Panc1 (cell line): ENCODE data around the gene RAD51AP1. TPM values are rescaled to one million over a fixed set of nuclear protein-coding genes. Genes with fewer than 3 reads are reported as not detected.

ENCODE experiments used
- ATAC-seq: fragments of 200-7000 bp; cut with Tn5 transposase; 2 replicates; pipeline ENCODE4 v1.9.1; 2020; ENCODE audit warnings: mild to moderate bottlenecking, moderate library complexity
- BruUV-seq: library from RNA; stranded (reverse); fragments of 400-500 nt; replicated peaks from 2 replicates; lab custom pipeline; 2021; lab: Mats Ljungman, UMichigan
- CTCF ChIA-PET: fragments of 300-600 bp; sonication (Branson Sonifier 250); formaldehyde crosslinking; loops from one replicate; lab custom pipeline; 2022; ENCODE audit warnings: antibody characterized with exemption; lab: Charles Lee
- POLR2A ChIA-PET: fragments of 300-600 bp; sonication (Branson Sonifier 250); formaldehyde crosslinking; loops from one replicate; lab custom pipeline; 2022; ENCODE audit warnings: antibody characterized with exemption; lab: Charles Lee
- DNase-seq: peaks from one replicate; pipeline ENCODE4 v3.0.0-alpha.2; 2010; ENCODE audit warnings: low read depth, low spot score
- H3K27ac ChIP-seq: 2 replicates; pipeline ENCODE4 v1.5.1; 2011; ENCODE audit warnings: mild to moderate bottlenecking, low read length, inconsistent platforms
- H3K27me3 ChIP-seq: fragments of 200-500 bp; sonication (Bioruptor generic); 2 replicates; pipeline ENCODE4 v1.6.0; 2014; ENCODE audit warnings: low read length, inconsistent platforms; ENCODE audit not compliant: control insufficient read depth, insufficient read depth
- H3K36me3 ChIP-seq: fragments of 200-500 bp; sonication (Bioruptor generic); 2 replicates; pipeline ENCODE4 v1.5.1; 2014; ENCODE audit warnings: inconsistent platforms, mild to moderate bottlenecking, low read length, moderate library complexity; ENCODE audit not compliant: control insufficient read depth, insufficient read depth
- H3K4me1 ChIP-seq: 2 replicates; pipeline ENCODE4 v1.5.1; 2011; ENCODE audit warnings: inconsistent platforms, mild to moderate bottlenecking, low read length, moderate library complexity; ENCODE audit not compliant: control insufficient read depth, insufficient read depth
- H3K4me3 ChIP-seq, 2 experiments: 2 replicates each; pipeline ENCODE4 v1.5.1; 2011 to 2012; ENCODE audit warnings: low read depth in 2 of 2, low read length in 2 of 2, mild to moderate bottlenecking in 2 of 2, inconsistent platforms in 1 of 2, moderate library complexity in 1 of 2
- H3K9me3 ChIP-seq: fragments of 200-500 bp; sonication (Bioruptor generic); 2 replicates; pipeline ENCODE4 v1.5.1; 2014; ENCODE audit warnings: low read depth, mild to moderate bottlenecking, inconsistent platforms, low read length, moderate library complexity; ENCODE audit not compliant: control insufficient read depth, insufficient read depth
- POLR2AphosphoS5 ChIP-seq: IDR thresholded peaks from 2 replicates; pipeline ENCODE4 v1.6.1; 2012; ENCODE audit warnings: mild to moderate bottlenecking, low read depth, low read length, moderate library complexity
- SIN3A ChIP-seq: IDR thresholded peaks from 2 replicates; pipeline ENCODE4 v1.6.1; 2012; ENCODE audit warnings: low read depth, mild to moderate bottlenecking, low read length, moderate library complexity, borderline replicate concordance; ENCODE audit not compliant: insufficient read depth
- TCF7L2 ChIP-seq: IDR thresholded peaks from 2 replicates; pipeline ENCODE4 v1.6.1; 2011; ENCODE audit warnings: mild to moderate bottlenecking, low read depth, low read length, inconsistent platforms
- in situ Hi-C: cut with HindIII; loops from 2 replicates; pipeline ENCODE4 v1.10.0; 2016; ENCODE audit warnings: low sequenced_read_pairs, low pct_unique_long_range_greater_than_20kb
- intact Hi-C: fragments of 100-400 bp; cut with micrococcal nuclease; formaldehyde crosslinking; loops from one replicate; pipeline ENCODE4 v1.10.0; 2022; ENCODE audit not compliant: unreplicated experiment
- total RNA-seq: library from RNA; stranded (reverse); gene quantifications from one replicate; pipeline ENCODE4 v1.2.1, GENCODE V29; 2021; ENCODE audit not compliant: unreplicated experiment
- TF ChIP-seq, protein P1 (sequence below): fragments of 450-650 bp; IDR thresholded peaks from 2 replicates; pipeline ENCODE4 v1.5.1; 2017; ENCODE audit warnings: mild to moderate bottlenecking
- TF ChIP-seq, protein P2 (sequence below), 2 experiments: IDR thresholded peaks; 2 replicates each; pipeline ENCODE4 v1.6.1; 2011 to 2012; ENCODE audit warnings: low read depth in 2 of 2, control low read depth in 1 of 2, low read length in 1 of 2, mild to moderate bottlenecking in 1 of 2, moderate library complexity in 1 of 2; ENCODE audit not compliant: insufficient read depth in 1 of 2

RAD51AP1 gene
- total RNA-seq, 1 experiment from 2014 or later, result 18.1 TPM

DNA sequence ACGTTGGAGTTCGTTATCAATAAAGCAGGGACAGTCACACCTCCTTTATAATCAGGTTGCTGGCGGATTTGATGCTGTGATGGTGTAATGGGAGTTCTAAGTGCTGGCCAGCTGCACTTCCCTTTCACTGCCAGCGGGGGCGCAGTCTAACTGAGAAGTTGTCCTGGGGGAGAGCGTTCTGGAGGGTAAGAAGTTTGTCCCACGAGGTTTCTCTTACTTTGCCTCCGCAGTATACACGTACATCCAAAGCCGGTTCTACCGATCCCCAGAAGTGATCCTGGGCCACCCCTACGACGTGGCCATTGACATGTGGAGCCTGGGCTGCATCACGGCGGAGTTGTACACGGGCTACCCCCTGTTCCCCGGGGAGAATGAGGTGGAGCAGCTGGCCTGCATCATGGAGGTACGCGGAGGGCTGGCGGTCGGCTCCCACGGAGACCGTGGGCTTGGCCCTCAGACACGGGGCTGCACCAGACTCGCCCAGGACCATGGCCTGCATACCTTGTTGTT, 66.0 kb downstream of the RAD51AP1 start:
- H3K36me3 ChIP-seq, result no peaks in the 10 kb centered on the region; the same call in 1 of the 2 replicates
- CTCF ChIA-PET, result interaction anchor here (0.5 kb wide), 1 partner anchor 63 kb away, joined by 3 read pairs; no protein-coding TSS in a partner anchor
- H3K4me3 ChIP-seq, result peak overlapping the region; percentile 87 to 90
- H3K27ac ChIP-seq, result peak overlapping the region; percentile 82
- TF ChIP-seq, protein P1, sequence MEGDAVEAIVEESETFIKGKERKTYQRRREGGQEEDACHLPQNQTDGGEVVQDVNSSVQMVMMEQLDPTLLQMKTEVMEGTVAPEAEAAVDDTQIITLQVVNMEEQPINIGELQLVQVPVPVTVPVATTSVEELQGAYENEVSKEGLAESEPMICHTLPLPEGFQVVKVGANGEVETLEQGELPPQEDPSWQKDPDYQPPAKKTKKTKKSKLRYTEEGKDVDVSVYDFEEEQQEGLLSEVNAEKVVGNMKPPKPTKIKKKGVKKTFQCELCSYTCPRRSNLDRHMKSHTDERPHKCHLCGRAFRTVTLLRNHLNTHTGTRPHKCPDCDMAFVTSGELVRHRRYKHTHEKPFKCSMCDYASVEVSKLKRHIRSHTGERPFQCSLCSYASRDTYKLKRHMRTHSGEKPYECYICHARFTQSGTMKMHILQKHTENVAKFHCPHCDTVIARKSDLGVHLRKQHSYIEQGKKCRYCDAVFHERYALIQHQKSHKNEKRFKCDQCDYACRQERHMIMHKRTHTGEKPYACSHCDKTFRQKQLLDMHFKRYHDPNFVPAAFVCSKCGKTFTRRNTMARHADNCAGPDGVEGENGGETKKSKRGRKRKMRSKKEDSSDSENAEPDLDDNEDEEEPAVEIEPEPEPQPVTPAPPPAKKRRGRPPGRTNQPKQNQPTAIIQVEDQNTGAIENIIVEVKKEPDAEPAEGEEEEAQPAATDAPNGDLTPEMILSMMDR, result peak; percentile 94
- TF ChIP-seq TCF7L2 (no peak), POLR2AphosphoS5 (peak; percentile 52; the same call in 1 of the 2 replicates), SIN3A (0 out of 2 replicates have a peak, but pooled peaks have one; percentile 28)
- TF ChIP-seq, protein P2, sequence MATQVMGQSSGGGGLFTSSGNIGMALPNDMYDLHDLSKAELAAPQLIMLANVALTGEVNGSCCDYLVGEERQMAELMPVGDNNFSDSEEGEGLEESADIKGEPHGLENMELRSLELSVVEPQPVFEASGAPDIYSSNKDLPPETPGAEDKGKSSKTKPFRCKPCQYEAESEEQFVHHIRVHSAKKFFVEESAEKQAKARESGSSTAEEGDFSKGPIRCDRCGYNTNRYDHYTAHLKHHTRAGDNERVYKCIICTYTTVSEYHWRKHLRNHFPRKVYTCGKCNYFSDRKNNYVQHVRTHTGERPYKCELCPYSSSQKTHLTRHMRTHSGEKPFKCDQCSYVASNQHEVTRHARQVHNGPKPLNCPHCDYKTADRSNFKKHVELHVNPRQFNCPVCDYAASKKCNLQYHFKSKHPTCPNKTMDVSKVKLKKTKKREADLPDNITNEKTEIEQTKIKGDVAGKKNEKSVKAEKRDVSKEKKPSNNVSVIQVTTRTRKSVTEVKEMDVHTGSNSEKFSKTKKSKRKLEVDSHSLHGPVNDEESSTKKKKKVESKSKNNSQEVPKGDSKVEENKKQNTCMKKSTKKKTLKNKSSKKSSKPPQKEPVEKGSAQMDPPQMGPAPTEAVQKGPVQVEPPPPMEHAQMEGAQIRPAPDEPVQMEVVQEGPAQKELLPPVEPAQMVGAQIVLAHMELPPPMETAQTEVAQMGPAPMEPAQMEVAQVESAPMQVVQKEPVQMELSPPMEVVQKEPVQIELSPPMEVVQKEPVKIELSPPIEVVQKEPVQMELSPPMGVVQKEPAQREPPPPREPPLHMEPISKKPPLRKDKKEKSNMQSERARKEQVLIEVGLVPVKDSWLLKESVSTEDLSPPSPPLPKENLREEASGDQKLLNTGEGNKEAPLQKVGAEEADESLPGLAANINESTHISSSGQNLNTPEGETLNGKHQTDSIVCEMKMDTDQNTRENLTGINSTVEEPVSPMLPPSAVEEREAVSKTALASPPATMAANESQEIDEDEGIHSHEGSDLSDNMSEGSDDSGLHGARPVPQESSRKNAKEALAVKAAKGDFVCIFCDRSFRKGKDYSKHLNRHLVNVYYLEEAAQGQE (IDR thresholded peaks at IDR 0.05; ENCODE audit: insufficient read depth in 1 of 2, low read depth in 2 of 2, low read length in 1 of 2), result no peak
- in situ Hi-C loops, result no loop called here
- DNase-seq (peak; percentile 71), ATAC-seq (peak; percentile 100)
- H3K27me3 ChIP-seq, result no peaks in the 10 kb centered on the region; the same call in 1 of the 2 replicates
- intact Hi-C loops, result no loop called here
- no peaks in the 10 kb centered on the region; the same call in 1 of the 2 replicates for H3K4me1 ChIP-seq
- POLR2A ChIA-PET, result no interaction called here
- no peaks in the 10 kb centered on the region for H3K9me3 ChIP-seq
- BruUV-seq, result no TSS peak

DNA sequence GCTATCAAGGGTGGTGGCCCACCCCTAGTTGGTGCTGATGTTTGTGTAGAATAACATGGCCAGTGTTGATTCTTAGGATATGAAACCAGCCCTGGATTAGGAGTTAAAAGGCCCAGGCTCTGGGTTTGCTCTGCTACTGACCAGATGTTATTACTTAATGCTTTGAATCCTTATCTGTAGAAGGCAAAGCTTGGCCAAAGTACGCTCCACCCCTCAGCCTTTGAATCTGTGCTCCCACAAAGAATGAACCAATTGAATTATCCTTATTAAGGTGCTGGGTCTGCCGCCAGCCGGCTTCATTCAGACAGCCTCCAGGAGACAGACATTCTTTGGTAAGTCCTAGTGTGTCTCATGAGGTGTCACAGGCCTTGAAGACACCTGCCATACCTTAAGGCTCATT, 68.4 kb downstream of the RAD51AP1 start:
- no peak overlapping the region for H3K4me3 ChIP-seq
- CTCF ChIA-PET, result no interaction called here
- no TSS peak for BruUV-seq
- H3K36me3 ChIP-seq, result no peaks in the 10 kb centered on the region; the same call in 1 of the 2 replicates
- in situ Hi-C loops (no loop called here), intact Hi-C loops (no loop called here)
- no peaks in the 10 kb centered on the region for H3K9me3 ChIP-seq
- POLR2A ChIA-PET, result no interaction called here
- H3K4me1 ChIP-seq, result no peaks in the 10 kb centered on the region; the same call in 1 of the 2 replicates
- no peak for DNase-seq
- no peak for ATAC-seq
- H3K27me3 ChIP-seq, result no peaks in the 10 kb centered on the region; the same call in 1 of the 2 replicates
- TF ChIP-seq SIN3A, result no peak
- TF ChIP-seq POLR2AphosphoS5, result no peak
- TF ChIP-seq, protein P1, result no peak
- TF ChIP-seq, protein P2 (IDR thresholded peaks at IDR 0.05; ENCODE audit: insufficient read depth in 1 of 2, low read depth in 2 of 2, low read length in 1 of 2), result no peak
- TF ChIP-seq TCF7L2, result no peak
- H3K27ac ChIP-seq, result no peak overlapping the region
